NCI-H524 (cell line): ENCODE data around the gene MAPK8IP3.

Source experiments
- DNase-seq, 2 experiments: peaks; one replicate each; lab custom pipeline; 2025; lab: John Stamatoyannopoulos, UW

MAPK8IP3 gene, protein sequence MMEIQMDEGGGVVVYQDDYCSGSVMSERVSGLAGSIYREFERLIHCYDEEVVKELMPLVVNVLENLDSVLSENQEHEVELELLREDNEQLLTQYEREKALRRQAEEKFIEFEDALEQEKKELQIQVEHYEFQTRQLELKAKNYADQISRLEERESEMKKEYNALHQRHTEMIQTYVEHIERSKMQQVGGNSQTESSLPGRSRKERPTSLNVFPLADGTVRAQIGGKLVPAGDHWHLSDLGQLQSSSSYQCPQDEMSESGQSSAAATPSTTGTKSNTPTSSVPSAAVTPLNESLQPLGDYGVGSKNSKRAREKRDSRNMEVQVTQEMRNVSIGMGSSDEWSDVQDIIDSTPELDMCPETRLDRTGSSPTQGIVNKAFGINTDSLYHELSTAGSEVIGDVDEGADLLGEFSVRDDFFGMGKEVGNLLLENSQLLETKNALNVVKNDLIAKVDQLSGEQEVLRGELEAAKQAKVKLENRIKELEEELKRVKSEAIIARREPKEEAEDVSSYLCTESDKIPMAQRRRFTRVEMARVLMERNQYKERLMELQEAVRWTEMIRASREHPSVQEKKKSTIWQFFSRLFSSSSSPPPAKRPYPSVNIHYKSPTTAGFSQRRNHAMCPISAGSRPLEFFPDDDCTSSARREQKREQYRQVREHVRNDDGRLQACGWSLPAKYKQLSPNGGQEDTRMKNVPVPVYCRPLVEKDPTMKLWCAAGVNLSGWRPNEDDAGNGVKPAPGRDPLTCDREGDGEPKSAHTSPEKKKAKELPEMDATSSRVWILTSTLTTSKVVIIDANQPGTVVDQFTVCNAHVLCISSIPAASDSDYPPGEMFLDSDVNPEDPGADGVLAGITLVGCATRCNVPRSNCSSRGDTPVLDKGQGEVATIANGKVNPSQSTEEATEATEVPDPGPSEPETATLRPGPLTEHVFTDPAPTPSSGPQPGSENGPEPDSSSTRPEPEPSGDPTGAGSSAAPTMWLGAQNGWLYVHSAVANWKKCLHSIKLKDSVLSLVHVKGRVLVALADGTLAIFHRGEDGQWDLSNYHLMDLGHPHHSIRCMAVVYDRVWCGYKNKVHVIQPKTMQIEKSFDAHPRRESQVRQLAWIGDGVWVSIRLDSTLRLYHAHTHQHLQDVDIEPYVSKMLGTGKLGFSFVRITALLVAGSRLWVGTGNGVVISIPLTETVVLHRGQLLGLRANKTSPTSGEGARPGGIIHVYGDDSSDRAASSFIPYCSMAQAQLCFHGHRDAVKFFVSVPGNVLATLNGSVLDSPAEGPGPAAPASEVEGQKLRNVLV (N-terminal part only)

DNA sequence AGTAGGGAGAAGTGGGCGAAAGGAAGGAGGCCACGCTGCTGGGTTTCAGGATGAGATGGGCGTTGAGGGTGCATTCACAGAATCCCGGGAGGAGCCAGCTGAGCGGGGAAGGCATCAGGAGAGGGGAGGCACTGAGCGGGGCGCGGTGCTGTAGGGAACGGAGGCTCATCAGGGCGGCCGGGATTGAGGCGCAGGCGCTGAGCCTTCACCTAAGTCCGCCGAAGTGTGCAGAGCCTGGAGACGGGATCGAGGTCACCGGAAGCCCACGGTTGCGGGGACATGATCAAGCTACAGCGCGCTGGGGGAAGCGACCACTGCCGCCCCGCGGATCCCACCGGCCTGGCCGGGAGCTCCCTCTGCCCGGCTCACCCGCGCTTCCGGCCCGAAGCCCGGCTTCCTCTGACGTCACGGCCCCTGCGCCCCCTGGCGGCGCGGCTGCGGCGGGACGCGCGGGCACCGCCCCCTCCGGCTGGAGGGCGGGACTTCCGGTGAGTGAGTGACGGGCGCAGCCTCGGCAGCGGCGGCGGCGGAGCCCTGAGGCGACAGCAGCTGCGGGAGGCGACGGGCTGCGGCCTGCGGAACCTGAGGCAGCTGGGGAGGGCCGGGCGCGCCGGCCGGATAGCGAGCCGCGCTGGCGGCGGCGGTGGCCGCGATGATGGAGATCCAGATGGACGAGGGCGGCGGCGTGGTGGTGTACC, at the start of gene MAPK8IP3:
TSS of gene MAPK8IP3 (plus strand) at position 508 of the 698 bp plus-strand sequence. CDS start at position 653, 145 bp downstream.
- peak; percentile 87 to 92 for DNase-seq

GRCh38 chr16:1656808-1657617, 49.0 kb upstream of the MAPK8IP3 start:
- no peak for DNase-seq

DNA sequence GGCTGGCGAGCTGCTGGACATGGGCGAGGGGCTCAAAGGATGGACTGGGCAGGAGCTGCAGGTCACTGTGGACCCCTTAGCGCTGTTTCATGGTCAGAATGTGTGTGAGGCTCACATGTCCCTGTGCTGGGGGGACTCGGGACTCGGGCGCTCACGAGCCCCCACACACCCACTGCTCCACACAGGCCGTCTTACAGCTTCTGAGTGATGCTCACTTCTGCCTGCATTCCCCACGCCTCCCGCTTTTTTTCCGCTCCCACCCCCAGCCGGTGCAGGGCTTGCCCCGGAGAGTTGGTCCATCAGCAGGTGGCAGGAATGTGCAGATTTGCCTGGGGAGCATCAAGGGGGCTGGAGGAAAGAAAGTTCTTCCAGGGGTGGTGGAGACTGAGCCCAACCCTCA, 48.2 kb upstream of the MAPK8IP3 start:
- DNase-seq = no peak

GRCh38 chr16:1659031-1659430, 47.0 kb upstream of the MAPK8IP3 start:
- DNase-seq = no peak

DNA sequence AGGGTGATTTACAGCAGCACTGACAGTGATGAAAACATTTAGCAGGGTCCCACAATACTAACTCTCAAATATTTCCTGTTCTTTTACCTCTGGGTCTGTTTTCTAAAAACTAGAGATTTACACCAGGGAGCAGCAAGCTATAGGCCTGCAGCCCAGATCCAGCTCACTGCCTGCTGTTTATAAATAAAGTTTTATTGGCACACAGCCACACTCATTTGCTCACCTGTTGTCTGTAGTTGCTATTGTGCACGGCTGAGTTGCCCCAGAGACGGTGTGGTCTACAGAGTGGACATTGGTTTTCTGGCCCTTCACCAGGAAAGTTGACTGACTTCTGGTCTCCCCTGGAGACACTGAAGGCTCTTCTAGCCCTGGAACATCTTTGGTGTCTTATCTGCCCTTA, 44.2 kb upstream of the MAPK8IP3 start:
- no peak for DNase-seq

DNA sequence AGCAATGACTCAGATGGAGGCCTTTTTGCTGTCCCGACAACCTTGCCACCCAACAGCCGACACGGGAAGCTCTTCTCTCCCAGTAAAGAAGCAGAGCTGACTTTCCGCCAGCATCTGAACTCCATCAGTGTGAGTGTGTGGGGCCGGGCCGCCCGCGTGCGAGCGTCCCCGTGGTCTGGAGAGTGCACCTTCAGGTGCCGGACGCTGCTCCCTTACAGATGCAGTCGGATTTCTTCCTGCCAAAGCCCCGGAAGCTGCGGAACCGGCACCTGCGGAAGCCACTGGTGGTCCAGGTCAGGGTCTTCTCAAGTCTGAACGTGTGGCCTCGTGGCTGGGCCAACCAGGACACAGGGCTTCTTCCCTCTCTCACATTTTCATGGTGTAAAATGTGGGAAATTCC, 43.5 kb upstream of the MAPK8IP3 start:
- DNase-seq = no peak

GRCh38 chr16:1665829-1666228, 40.2 kb upstream of the MAPK8IP3 start:
- no peak for DNase-seq

GRCh38 chr16:1666316-1666715, 39.7 kb upstream of the MAPK8IP3 start:
- DNase-seq = no peak

DNA sequence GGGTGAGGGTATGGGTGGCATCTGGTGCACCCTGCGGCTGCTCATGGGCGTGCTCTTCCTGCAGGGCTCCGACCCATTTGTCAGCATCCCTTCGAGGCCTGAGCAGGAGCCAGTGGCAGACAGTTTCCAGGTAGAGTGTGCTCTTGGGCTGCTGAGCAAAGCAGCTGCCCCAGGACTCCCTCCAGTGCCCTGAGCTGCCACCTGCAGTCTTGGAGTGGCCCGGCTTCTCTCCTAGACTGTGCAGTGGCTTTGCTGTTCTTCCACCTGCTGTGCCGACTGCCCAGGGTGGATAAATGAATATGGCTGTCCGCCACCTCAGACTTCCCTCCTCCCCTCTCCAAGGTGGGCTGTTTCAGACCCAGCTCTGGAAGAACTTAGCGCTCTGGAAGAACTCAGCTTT, 38.7 kb upstream of the MAPK8IP3 start:
- no peak for DNase-seq

GRCh38 chr16:1667916-1668315, 38.1 kb upstream of the MAPK8IP3 start:
- DNase-seq = no peak

- DNase-seq = no peak
These were observed 37.2 kb upstream of the MAPK8IP3 start for GRCh38 chr16:1668612-1669319.

DNA sequence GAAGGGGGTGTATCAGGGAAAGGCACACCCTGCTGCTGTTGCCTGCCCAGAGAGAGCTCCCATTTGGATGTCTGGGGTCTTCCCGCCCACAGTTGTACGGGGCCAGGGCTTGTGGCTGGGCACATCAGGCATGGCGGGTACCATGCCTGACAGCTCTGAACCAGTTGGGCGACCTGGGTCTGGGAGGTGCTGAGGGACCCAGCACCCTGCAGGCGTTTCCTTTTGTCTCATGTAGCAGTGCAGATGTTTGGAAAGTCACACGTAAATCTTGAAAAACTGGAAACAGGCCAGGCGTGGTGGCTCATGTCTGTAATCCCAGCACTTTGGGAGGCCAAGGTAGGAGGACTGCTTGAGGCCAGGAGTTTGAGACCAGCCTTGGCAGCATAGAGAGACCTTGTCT, 36.3 kb upstream of the MAPK8IP3 start:
- DNase-seq = no peak

DNA sequence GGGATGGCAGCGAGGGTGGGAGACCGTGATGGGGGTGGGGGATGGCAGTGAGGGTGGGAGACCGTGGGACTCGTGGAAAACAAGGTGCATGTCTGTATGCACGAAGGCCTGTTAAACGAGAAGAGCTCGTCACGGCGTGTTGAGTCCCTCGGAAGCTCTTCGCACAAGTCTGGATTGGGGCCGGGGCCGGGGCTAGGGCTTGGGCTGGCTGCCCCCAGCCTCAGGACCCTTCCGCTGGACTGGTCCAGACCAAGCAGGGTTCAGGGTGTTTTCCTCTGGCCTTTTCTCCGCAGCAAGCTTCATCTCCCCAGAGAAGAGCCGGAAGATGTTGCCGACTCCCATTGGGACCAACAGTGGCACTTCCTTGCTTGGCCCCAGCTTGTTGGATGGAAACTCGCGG, 35.6 kb upstream of the MAPK8IP3 start:
- DNase-seq = no peak

DNA sequence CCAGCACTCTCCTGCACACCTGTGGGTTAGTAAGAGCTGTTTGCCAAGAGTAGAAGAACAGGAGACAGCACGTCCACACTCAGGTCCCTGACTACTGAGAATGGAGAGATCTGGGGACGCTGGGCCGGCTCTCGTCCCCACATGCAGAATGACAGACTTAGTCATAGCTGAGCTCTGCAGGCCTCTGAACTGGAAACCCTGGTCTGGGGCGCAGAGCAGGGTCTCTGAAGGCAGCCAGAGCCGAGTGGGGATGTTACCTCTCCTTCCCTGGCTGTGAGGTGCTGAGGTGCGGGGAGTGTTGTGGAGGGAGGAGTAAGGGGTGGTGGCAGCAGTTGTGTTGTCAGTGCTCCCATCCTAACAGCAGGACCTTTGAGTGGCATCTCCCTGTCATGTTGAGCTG, 35.1 kb upstream of the MAPK8IP3 start:
- no peak for DNase-seq

- DNase-seq = no peak
These were observed 32.4 kb upstream of the MAPK8IP3 start for GRCh38 chr16:1673424-1674151.

DNA sequence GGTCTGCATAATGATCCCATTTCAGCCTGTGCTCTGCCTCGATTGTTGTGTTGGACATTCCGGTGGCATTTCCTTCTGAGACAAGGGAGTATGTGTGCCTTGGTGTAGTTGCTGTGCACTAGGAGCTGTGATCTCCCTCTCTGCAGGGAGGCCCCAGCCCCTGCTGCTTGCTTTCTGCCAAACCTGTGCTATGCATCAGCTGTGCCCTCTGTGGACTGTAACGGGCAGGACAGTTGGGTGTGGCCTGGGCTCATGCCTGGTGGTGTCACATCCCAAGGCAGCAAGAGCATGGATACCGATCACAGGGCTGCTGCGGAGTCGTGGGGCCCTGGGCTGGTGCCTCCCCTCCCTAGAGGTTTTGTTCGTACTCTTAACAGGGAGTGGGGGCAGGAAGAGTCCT, 31.7 kb upstream of the MAPK8IP3 start:
- DNase-seq = no peak

DNA sequence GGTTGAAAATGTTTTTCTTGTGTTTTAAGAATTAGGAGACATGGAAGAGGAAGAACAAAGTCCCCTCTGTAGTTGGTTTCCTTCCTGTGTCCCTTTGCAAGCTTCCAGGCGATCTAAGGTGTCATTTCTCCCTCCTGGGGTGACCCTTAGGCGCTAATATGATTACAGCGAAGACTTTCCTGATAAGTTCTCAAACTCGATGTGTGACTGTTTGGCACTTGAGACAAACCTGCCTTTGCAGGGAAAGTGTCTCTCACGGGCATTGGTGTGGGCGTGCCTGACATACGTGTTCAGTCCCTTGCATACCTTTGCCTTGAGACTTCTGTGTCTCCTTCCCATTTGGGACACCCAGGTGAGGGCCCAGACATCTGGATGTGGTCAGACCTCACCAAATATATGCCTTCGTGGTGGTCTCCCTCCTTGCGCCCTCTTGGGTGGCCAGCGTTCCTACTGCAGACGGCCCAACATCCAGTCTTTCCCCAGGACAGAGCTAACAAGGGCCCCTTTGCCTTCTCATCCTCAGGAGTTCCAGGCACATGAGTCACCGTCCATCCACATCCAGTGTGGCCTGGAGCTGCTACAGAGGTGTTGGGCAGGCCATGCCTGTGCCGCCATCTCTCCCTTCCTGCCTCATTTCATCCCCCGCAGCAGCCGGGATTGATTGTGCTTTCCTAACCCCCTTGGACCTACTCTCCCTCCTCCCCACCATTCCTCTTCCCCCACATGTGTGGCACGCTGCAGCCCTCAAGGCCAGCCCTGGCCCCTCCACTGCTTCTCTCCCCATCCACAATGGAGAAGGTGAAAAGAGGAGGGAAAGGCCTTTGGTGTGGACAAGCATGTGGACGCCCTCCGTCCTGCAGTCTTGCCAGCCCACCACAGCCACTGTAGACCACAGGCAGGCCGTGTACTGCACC, 31.0 kb upstream of the MAPK8IP3 start:
- no peak for DNase-seq

GRCh38 chr16:1676661-1677060, 29.3 kb upstream of the MAPK8IP3 start:
- no peak for DNase-seq
